ENCODE data around the gene ANKRD13B.
A peak's percentile ranks its signal among the peaks of the same experiment; 100 is the strongest.

The ANKRD13B gene

DNA sequence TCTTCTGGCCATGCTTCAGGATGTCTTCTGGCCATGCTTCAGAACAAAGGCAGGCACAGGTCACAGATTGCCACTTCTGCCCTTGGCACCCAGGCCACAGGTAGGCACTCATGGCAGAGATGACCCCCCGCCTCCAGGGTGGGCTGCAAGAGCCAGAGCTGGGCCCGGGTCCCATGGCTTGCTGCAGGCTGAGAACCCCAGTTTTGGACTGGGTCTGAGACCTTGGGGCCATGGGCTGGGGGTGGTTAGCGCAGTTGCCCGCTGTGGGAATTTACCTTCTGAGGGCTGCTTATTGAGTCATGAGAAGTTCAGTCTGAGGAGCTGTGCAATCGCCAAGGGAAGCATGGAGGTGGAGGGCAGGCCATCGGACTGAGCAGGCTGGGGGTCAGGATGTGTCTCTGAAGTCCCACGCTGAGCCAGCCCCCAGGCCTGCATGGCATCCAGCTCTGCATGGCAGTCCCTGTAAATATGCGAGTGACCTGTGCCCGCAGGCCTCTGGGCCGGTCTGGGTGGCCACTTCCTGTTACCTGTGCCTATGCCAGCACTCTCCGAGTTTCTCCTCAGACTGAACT, 1.7 kb downstream of the ANKRD13B start:
- DNase-seq (ENCODE audit: low spot score): no peak

DNA sequence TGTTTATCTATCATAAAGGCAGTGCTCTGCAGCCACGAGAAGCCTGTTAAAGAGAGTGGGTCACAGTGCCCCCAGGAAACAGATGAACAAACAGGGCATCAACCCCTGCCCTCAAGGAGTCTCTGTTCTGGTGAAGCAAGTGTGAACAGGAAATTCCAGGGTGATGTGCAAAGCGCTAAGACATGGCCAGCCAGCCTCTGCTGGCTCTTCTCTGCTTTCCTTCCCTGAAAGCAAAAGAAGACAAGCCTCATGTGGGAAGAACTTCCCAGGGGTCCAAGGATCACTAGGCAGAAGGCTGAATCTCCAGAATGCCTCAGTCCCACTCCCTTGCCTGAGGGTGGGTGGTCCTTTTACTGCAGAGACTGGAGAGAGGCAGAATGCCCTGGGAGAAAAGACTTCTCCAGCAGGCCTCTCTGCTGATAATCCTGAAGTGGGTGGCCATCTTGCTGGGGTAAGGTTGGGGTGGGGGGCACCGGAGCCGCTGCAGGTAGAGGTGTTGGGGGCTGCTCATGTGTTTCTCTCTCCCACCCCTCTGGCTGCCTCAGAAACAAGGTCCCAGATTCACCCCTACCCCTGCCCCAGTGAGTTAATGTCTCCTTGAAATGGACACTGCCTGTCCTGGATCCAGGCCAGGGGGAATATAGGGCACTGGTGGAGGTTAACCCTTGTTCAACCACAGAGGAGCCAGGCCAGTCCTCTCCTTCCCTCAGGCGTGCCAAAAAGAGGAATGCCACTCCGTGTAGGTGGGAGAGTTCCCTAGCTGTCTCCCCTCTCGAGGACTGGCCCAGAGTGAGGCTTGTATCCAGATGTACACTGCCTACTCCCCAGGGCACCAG, 2.4 kb downstream of the ANKRD13B start:
- DNase-seq (ENCODE audit: low spot score): no peak

DNA sequence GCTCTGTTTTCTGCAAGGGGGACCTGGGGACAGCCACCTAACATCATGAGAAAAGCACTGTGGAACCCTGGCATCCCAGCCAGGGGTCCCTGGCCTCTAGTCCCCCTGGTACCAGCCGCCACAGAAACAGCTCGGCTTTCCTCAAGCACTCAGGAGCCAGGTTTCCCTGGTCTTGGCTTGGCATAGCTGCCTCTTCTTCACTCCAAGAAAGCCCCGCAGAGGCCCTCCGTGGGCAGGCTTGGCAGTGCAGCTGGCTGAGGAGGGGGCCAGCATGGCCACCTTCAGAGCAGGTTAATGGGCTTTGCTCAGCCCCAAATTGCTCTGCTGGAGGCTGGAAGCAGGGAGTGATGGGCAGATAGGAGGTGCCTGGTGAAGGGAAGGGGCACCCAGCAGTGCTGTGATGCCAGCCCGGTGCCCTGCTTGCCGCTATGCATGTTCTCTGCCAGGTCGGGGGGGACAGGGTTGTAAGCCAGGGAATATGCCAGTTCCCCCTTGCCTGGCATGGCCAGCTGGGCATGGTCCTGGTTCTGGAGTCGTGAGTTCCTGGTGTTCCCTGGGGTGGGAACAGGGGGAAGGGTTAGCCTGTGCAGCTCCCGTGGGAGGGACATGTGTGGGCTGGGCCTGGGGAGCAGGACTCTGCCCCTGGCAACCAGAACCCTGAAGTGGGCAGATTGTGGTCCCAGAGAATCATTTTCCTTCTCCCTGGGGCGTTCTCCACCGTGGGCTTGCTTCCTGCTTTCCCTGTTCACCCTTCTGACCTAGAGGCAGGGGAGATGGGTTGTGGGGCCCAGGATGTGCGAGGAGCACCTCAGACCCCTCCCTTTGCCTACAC, 3.2 kb downstream of the ANKRD13B start:
- no peak for DNase-seq (ENCODE audit: low spot score)

GRCh38 chr17:29596811-29597210, 3.9 kb downstream of the ANKRD13B start:
- no peak for DNase-seq (ENCODE audit: low spot score)

- no peak for DNase-seq (ENCODE audit: low spot score)
These were observed 4.6 kb downstream of the ANKRD13B start for GRCh38 chr17:29597361-29598172.

- DNase-seq (ENCODE audit: low spot score): no peak
These were observed 10.3 kb downstream of the ANKRD13B start for GRCh38 chr17:29603109-29603674.

GRCh38 chr17:29607557-29608195, 14.7 kb downstream of the ANKRD13B start:
- no peak for DNase-seq (ENCODE audit: low spot score)

- no peak for DNase-seq (ENCODE audit: low spot score)
These were observed 16.1 kb downstream of the ANKRD13B start for GRCh38 chr17:29608986-29609385.

- no peak for DNase-seq (ENCODE audit: low spot score)
These were observed 17.5 kb downstream of the ANKRD13B start for GRCh38 chr17:29610395-29610794.

GRCh38 chr17:29611351-29612093, 18.6 kb downstream of the ANKRD13B start:
- no peak for DNase-seq (ENCODE audit: low spot score)

GRCh38 chr17:29612094-29612403, 19.1 kb downstream of the ANKRD13B start:
- no peak for DNase-seq (ENCODE audit: low spot score)

DNA sequence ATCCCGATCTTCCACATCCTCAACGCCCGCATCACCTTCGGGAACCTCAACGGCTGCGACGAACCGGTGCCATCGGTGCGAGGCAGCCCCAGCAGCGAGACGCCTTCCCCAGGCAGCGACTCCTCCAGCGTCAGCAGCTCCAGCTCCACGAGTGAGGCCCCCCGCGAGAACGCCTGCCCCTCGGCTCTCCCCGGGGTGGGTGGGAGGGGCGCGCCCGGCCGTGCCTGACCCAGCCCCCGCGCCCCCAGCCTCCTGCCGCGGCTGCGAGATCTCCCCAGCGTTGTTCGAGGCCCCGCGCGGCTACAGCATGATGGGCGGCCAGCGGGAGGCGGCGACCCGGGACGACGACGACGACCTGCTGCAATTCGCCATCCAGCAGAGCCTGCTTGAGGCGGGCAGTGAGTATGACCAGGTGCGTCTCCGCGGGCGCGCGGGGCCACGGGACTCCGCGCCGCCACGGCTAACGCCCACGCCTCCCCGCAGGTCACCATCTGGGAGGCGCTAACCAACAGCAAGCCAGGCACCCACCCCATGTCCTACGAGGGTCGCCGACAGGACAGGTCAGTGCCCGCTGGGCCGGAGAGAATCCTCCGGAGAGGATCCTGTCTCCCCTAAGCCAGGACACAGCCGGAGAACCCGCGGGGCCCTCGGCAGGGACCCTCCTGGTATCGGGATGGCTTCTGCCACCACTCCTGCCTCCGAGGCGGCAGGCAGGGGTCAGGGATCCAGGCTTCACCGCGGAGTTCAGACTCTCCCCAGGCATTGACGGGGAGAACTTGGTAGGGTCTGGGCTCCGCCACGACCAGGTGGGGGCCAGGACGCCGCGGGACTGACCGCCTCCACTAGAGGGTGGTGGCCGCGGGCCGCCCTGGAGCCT, 19.7 kb downstream of the ANKRD13B start:
- DNase-seq (ENCODE audit: low spot score): no peak

DNA sequence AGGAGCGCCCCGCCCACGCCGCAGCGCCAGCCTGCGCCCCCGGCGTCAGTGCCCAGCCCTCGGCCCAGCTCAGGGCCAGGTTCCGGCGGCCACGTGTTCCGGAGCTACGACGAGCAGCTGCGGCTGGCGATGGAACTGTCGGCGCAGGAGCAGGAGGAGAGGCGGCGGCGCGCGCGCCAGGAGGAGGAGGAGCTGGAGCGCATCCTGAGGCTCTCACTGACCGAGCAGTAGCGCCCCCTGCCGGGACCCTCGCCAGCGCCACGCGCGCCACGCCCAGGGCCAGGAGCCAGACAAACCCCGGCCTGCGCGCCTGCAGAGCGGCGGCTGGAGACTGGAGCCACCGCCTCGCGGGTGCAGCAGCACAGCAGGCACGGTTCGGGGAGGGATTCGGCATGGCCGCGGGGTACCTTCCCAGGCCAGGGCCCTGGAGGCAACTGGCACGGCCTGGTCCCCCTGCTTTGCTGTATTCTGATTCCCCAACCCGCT, 20.5 kb downstream of the ANKRD13B start:
- peak; percentile 94 for DNase-seq (ENCODE audit: low spot score)

DNA sequence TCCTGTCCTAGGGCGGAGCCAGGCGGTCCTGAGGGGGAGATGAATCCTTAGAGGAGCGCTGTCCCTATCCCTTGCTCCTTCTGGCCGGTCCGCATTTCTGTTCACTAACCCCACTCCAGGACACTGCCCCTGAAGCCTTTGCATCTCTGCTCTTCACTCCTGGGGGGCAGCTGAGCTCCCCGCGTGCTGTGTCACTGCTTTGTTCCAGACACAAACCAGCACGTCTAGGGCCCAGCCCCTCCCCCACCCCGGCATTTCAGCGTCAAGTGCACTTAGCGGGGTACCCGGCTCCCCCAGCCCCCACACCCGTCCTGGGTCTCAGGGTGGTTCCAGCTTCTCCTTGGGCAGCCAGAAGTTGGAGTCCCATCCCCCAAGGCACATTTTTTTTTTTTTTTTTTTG, 20.9 kb downstream of the ANKRD13B start:
- no peak for DNase-seq (ENCODE audit: low spot score)

DNA sequence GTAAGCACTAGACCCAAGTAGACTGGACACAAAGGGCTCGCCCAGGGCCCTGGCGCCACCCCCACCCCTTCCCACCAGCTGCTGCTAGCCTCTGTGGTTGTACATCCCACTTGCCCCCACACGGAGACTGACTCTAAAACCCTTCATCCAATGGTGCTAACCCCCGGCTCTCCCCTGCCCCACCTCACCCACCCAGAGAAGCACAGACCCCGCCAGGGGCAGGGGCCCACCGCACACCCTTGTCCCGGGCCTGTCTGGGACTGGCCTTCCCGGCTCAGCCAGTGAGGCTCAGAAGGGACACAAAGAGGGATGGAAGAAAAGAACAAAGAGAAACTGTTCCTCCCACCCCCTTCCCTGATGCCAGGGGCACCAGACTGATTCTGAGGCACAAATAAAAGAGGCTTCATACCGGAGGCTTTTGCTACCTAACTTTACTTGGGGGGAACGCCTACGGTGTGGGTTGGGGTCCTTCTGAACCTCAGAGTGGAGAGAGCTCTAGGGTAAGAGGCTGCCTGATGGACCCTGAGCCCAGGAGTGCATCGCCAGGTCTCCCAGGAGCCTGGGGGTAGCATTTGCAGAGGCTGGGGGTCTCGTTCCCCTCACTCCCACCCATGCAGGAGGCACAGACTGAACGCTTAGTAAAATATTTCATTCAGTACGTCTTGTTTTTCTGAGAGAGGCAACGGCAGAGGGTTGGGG, 21.6 kb downstream of the ANKRD13B start:
- no peak for DNase-seq (ENCODE audit: low spot score)

GRCh38 chr17:29615048-29615385, 22.1 kb downstream of the ANKRD13B start:
- DNase-seq (ENCODE audit: low spot score): peak; percentile 77

DNA sequence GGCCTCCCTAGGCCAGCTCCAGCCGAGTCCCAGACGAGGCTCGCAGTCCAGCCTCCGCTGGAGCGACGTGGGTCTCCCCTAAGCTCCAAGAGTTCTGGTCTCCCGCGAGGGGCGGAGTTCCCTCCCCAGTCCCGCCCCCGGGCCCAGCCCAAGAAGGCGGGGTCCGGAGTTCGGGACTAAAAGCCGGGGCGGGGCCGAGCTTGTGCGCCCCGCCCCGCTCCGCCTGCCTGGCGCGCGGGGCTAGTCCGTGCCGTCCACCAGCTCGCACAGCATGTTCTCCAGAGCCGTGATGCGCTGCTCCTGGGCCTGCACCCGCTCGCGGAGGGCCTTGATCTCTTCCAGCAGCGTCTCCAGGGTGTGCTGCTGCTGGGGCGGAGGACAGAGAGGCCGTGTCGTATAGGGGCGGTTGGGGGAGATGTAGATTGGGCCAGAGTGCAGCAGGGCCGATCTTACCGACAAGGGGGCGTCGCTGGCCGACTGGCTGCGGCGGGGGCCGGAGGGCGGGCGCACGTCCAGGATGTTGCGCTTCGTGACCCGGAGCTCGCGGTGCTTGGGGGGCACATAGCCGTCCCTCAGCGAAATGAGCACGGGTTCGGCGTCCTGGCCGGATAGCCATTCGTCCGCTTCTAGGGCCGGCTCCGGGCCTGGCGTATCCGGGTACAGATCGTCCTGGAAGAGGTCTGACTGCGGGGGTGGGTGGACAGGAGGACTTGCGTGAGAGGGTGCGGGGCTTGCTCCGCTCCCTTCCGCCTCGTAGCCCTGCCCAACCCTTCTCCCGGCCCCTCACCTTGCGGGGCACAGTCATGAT, 22.8 kb downstream of the ANKRD13B start:
- DNase-seq (ENCODE audit: low spot score): peak; percentile 83
